Nephron (organoid): ENCODE data around the gene PPIE.

Experiments used
- H3K27ac Mint-ChIP-seq, 3 experiments: 2 replicates each; pipeline ENCODE4 v1.8.0; 2020; ENCODE audit warnings: mixed read lengths in 3 of 3, mild to moderate bottlenecking in 2 of 3, moderate library complexity in 1 of 3
- H3K27me3 Mint-ChIP-seq: 2 replicates; pipeline ENCODE4 v1.8.0; 2021; ENCODE audit warnings: low read depth, mild to moderate bottlenecking, moderate library complexity, mixed read lengths
- H3K36me3 Mint-ChIP-seq: 2 replicates; pipeline ENCODE4 v1.8.0; 2020; ENCODE audit warnings: low read depth, mixed read lengths
- H3K4me1 Mint-ChIP-seq: 2 replicates; pipeline ENCODE4 v1.8.0; 2020; ENCODE audit warnings: mixed read lengths
- H3K4me3 Mint-ChIP-seq, 3 experiments: 2 replicates each; pipeline ENCODE4 v1.8.0; 2020; ENCODE audit warnings: mild to moderate bottlenecking in 3 of 3, mixed read lengths in 3 of 3, moderate library complexity in 2 of 3
- H3K9me3 Mint-ChIP-seq: 2 replicates; pipeline ENCODE4 v1.8.0; 2020; ENCODE audit warnings: mixed read lengths
- CTCF ChIP-seq, 3 experiments: fragments of 200-600 bp; sonication (generic); IDR thresholded peaks; one replicate each; pipeline ENCODE4 v1.5.0; 2021; ENCODE audit warnings: antibody characterized with exemption in 3 of 3; ENCODE audit not compliant: unreplicated experiment in 3 of 3

The PPIE gene

GRCh38 chr1:39751595-39751994 is 12.9 kb downstream of the PPIE start:
- Mint-ChIP-seq H3K4me3 (no peak overlapping the region), H3K27ac (no peak overlapping the region), H3K36me3 (peaks cover 61% of the 10 kb centered on the region), H3K9me3 (no peaks in the 10 kb centered on the region), H3K27me3 (peaks cover 4% of the 10 kb centered on the region), H3K4me1 (peaks cover 4% of the 10 kb centered on the region)
- no peak for TF ChIP-seq CTCF (IDR thresholded peaks at IDR 0.05; ENCODE audit: unreplicated experiment in 3 of 3)

- no peak for TF ChIP-seq CTCF (IDR thresholded peaks at IDR 0.05; ENCODE audit: unreplicated experiment in 3 of 3)
- H3K9me3 Mint-ChIP-seq: no peaks in the 10 kb centered on the region
- peaks cover 58% of the 10 kb centered on the region for H3K36me3 Mint-ChIP-seq
- H3K4me3 Mint-ChIP-seq: no peak overlapping the region
- H3K27ac Mint-ChIP-seq: no peak overlapping the region
- H3K27me3 Mint-ChIP-seq: peaks cover 4% of the 10 kb centered on the region
- H3K4me1 Mint-ChIP-seq: peaks cover 4% of the 10 kb centered on the region
Observed at GRCh38 chr1:39752703-39753102, 14.0 kb downstream of the PPIE start.

- Mint-ChIP-seq H3K27me3 (peaks cover 4% of the 10 kb centered on the region), H3K4me3 (no peak overlapping the region), H3K9me3 (no peaks in the 10 kb centered on the region), H3K27ac (no peak overlapping the region), H3K4me1 (peaks cover 4% of the 10 kb centered on the region), H3K36me3 (peaks cover 57% of the 10 kb centered on the region)
- TF ChIP-seq CTCF (IDR thresholded peaks at IDR 0.05; ENCODE audit: unreplicated experiment in 3 of 3): no peak
Observed at GRCh38 chr1:39753132-39754025, 14.7 kb downstream of the PPIE start.

- Mint-ChIP-seq H3K36me3 (peaks cover 55% of the 10 kb centered on the region), H3K4me3 (no peak overlapping the region), H3K27me3 (peaks cover 4% of the 10 kb centered on the region), H3K27ac (no peak overlapping the region), H3K9me3 (no peaks in the 10 kb centered on the region), H3K4me1 (peaks cover 4% of the 10 kb centered on the region)
- TF ChIP-seq CTCF (IDR thresholded peaks at IDR 0.05; ENCODE audit: unreplicated experiment in 3 of 3): no peak
Observed at GRCh38 chr1:39754026-39754570, 15.4 kb downstream of the PPIE start.

- Mint-ChIP-seq H3K27me3 (peaks cover 4% of the 10 kb centered on the region), H3K4me3 (no peak overlapping the region), H3K4me1 (peaks cover 4% of the 10 kb centered on the region), H3K27ac (no peak overlapping the region), H3K9me3 (no peaks in the 10 kb centered on the region), H3K36me3 (peaks cover 57% of the 10 kb centered on the region)
- no peak for TF ChIP-seq CTCF (IDR thresholded peaks at IDR 0.05; ENCODE audit: unreplicated experiment in 3 of 3)
Observed at GRCh38 chr1:39754906-39755504, 16.3 kb downstream of the PPIE start.
